ENCODE measurements around the gene PSRC1. TPM values are rescaled to one million over a fixed set of nuclear protein-coding genes. Genes with fewer than 3 reads are reported as not detected.

PSRC1 gene
- total RNA-seq, 1 experiment from 2014 or later, result 60.3 TPM

DNA sequence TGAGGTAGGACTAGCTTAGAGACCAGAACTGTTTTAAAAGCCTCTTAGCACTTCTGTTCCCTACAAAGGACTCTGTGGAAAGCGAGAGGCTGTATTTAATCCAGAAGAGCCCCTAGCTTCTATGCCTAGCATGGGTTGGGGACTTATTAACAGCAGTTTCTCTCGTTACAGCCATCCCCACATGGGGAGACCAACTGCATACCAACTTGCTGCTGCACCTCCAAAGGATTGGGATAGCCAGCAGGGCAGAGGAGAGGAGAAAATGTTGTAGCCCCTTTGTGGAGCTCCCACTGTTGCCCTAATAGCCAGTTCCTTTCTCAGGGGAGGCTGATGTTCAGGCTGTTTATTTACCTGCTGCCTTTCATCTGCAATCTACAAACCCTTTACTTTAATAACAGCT, 44.6 kb downstream of the PSRC1 start:
- peaks cover 73 to 77% of the 10 kb centered on the region in 2 experiments for H3K4me1 Mint-ChIP-seq
- Histone ChIP-seq H4K91ac (ENCODE audit: insufficient read length, low read depth, low read length) (no peak overlapping the region), H2BK5ac (ENCODE audit: insufficient read length, low read length) (no peak overlapping the region), H3K4me2 (ENCODE audit: insufficient read depth, insufficient read length, low read length) (no peak overlapping the region), H3K23ac (ENCODE audit: insufficient read length, low read depth, low read length) (no peak overlapping the region), H3K14ac (ENCODE audit: insufficient read depth, low read length) (no peak overlapping the region), H2BK20ac (ENCODE audit: low read depth, low read length, poor library complexity, severe bottlenecking) (no peak overlapping the region), H2AFZ (ENCODE audit: low read length) (no peak overlapping the region), H3K27me3 (ENCODE audit: insufficient read depth, low read length) (no peaks in the 10 kb centered on the region), H3K79me2 (ENCODE audit: insufficient read depth, low read length) (no peaks in the 10 kb centered on the region), H3K4ac (ENCODE audit: low read depth, low read length) (no peak overlapping the region), H3K4me1 (ENCODE audit: insufficient read depth, low read length) (peaks cover 14% of the 10 kb centered on the region; the same call in 1 of the 2 replicates), H3K56ac (ENCODE audit: insufficient read length, low read depth, low read length) (no peak overlapping the region), H2BK120ac (ENCODE audit: low read depth, low read length, poor library complexity, severe bottlenecking) (no peak overlapping the region), H3T11ph (ENCODE audit: low read length) (no peak overlapping the region), H4K8ac (replicated peaks; ENCODE audit: insufficient read length, low read depth, low read length) (no peak overlapping the region), H2AK5ac (ENCODE audit: insufficient read length, low read length) (no peak overlapping the region), H2BK15ac (ENCODE audit: low read depth, low read length) (no peak overlapping the region), H3K79me1 (ENCODE audit: insufficient read depth, low read depth, low read length, poor library complexity, severe bottlenecking) (no peaks in the 10 kb centered on the region), H3K27ac (ENCODE audit: insufficient read length, low read depth, low read length) (no peak overlapping the region), H4K5ac (ENCODE audit: insufficient read length, low read depth, low read length) (no peak overlapping the region), H3K23me2 (ENCODE audit: insufficient read length, low read depth, low read length, poor library complexity, severe bottlenecking) (no peaks in the 10 kb centered on the region), H3K18ac (ENCODE audit: insufficient read length, low read depth, low read length) (no peak overlapping the region), H4K20me1 (ENCODE audit: control insufficient read depth, insufficient read depth, insufficient read length) (no peaks in the 10 kb centered on the region), H3K9ac (ENCODE audit: extremely low read depth, insufficient read length, low read length) (no peak overlapping the region), H3K9me3 (ENCODE audit: control insufficient read depth, low read depth, low read length) (no peaks in the 10 kb centered on the region), H2BK12ac (ENCODE audit: insufficient read length, low read depth, low read length) (no peak overlapping the region)
- WGBS (ENCODE audit: extremely low coverage, insufficient read length, low lambda C conversion rate), result no CpG with 5 or more reads among the region's 2 CpGs
- no peak overlapping the region for H3K4me3 Mint-ChIP-seq
- peaks cover 6% of the 10 kb centered on the region for H3K27me3 Mint-ChIP-seq (ENCODE audit: low read depth)
- peak overlapping the region in 1 of 3 experiments; percentile 96; a peak in 1 of 7 replicates for H3K27ac Mint-ChIP-seq
- peaks cover 27 to 52% (median 48%) of the 10 kb centered on the region in 3 experiments; a peak in 6 of 7 replicates for H3K36me3 Mint-ChIP-seq (ENCODE audit: insufficient read depth in 1 of 3, low read depth in 3 of 3)
- no peaks in the 10 kb centered on the region; a peak in 1 of 5 replicates for H3K9me3 Mint-ChIP-seq
- DNase-seq, result no peak
- TF ChIP-seq, protein P1, sequence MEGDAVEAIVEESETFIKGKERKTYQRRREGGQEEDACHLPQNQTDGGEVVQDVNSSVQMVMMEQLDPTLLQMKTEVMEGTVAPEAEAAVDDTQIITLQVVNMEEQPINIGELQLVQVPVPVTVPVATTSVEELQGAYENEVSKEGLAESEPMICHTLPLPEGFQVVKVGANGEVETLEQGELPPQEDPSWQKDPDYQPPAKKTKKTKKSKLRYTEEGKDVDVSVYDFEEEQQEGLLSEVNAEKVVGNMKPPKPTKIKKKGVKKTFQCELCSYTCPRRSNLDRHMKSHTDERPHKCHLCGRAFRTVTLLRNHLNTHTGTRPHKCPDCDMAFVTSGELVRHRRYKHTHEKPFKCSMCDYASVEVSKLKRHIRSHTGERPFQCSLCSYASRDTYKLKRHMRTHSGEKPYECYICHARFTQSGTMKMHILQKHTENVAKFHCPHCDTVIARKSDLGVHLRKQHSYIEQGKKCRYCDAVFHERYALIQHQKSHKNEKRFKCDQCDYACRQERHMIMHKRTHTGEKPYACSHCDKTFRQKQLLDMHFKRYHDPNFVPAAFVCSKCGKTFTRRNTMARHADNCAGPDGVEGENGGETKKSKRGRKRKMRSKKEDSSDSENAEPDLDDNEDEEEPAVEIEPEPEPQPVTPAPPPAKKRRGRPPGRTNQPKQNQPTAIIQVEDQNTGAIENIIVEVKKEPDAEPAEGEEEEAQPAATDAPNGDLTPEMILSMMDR (conservative IDR thresholded peaks at IDR 0.05), result no peak

Data from H9 (cell line).